GM19438 (cell line): ENCODE measurements around the gene MSMO1.

ENCODE experiments used
- ATAC-seq: cut with Tn5 transposase; IDR thresholded peaks from one replicate; pipeline ENCODE4 v1.9.1; 2021; ENCODE audit warnings: low read depth; ENCODE audit not compliant: unreplicated experiment

MSMO1 gene

GRCh38 chr4:165386328-165386727 lies 58.9 kb downstream of the MSMO1 start:
- no peak for ATAC-seq

- ATAC-seq = no peak
Observed at GRCh38 chr4:165388756-165389155, 61.3 kb downstream of the MSMO1 start.
